ENCODE data around the gene FTL.

DNA sequence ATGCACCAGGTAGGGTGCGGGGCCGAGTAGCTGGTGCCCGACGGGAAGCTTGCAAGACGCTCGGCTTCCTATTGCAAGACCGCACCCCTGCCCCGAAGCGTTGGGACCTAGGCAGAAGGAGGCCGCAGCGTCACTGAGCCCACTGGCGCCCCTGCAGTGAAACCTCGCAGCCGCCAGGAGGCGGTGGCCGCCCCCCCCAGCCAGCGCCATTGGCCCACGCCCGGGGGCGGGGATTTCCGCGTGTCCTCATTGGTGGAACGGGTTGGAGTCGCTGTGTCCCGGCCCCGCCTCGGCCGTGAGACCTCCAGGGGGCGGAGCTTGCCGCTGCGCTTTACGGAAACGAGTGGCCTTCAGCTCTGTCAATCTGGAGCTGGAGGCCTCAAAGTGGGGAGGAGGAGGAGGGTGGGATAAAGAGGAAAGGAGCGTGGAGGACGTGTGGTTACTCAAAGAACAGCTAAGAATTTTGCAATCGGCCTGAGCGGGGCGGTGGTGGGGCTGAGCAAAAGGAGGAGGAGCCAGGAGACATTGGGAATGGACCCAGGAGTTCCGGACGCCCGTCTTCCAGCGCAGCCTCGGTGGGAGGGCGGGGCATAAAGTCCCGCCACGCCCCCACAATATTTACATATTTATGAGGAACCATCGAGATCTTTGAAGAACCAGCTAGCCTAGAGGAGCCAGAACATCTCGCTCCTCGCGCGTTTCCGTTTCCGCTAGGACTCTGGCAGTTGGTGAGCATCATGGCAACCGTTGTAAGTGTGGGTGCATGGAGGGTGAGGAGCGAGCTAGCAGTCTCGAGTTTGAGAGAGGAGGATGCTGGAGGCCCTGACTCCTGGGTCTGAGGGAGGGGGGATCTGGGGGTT, 28.3 kb downstream of the FTL start, which contains the start of the genes GYS1 and RUVBL2:
- TF ChIP-seq, protein P1, sequence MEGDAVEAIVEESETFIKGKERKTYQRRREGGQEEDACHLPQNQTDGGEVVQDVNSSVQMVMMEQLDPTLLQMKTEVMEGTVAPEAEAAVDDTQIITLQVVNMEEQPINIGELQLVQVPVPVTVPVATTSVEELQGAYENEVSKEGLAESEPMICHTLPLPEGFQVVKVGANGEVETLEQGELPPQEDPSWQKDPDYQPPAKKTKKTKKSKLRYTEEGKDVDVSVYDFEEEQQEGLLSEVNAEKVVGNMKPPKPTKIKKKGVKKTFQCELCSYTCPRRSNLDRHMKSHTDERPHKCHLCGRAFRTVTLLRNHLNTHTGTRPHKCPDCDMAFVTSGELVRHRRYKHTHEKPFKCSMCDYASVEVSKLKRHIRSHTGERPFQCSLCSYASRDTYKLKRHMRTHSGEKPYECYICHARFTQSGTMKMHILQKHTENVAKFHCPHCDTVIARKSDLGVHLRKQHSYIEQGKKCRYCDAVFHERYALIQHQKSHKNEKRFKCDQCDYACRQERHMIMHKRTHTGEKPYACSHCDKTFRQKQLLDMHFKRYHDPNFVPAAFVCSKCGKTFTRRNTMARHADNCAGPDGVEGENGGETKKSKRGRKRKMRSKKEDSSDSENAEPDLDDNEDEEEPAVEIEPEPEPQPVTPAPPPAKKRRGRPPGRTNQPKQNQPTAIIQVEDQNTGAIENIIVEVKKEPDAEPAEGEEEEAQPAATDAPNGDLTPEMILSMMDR (IDR thresholded peaks at IDR 0.05), result peak in 6 of 7 experiments; percentile 92 to 99 (median 98)
- TF ChIP-seq POLR2AphosphoS5 (IDR thresholded peaks at IDR 0.05), result peak; percentile 96 to 99 (median 99)
